22Rv1 (cell line): ENCODE data around the gene TEX12.
A peak's percentile ranks its signal among the peaks of the same experiment; 100 is the strongest.

Source experiments
- H3K27ac ChIP-seq: fragments of 450-650 bp; 2 replicates; pipeline ENCODE4 v1.5.1; 2017
- CTCF ChIP-seq: fragments of 450-650 bp; IDR thresholded peaks from 2 replicates; pipeline ENCODE4 v1.5.1; 2017; ENCODE audit warnings: mild to moderate bottlenecking
- ZFX ChIP-seq: fragments of 450-650 bp; IDR thresholded peaks from 2 replicates; pipeline ENCODE4 v1.6.1; 2017; ENCODE audit warnings: antibody characterized with exemption, borderline replicate concordance

Gene TEX12

GRCh38 chr11:112165049-112165448, 2.1 kb upstream of the TEX12 start:
- TF ChIP-seq CTCF (no peak), ZFX (no peak)
- no peak overlapping the region for H3K27ac ChIP-seq

GRCh38 chr11:112166562-112166961, 610 bp upstream of the TEX12 start:
- no peak for TF ChIP-seq ZFX
- no peak for TF ChIP-seq CTCF
- no peak overlapping the region for H3K27ac ChIP-seq

- TF ChIP-seq ZFX (no peak), CTCF (no peak)
- no peak overlapping the region for H3K27ac ChIP-seq
Observed at GRCh38 chr11:112172362-112172994, 5.3 kb downstream of the TEX12 start.

GRCh38 chr11:112173152-112173551, 6.0 kb downstream of the TEX12 start:
- TF ChIP-seq CTCF (no peak), ZFX (no peak)
- no peak overlapping the region for H3K27ac ChIP-seq

- TF ChIP-seq ZFX, result no peak
- TF ChIP-seq CTCF, result peak; percentile 97
- H3K27ac ChIP-seq, result no peak within 1 kb of the TSS
Observed at GRCh38 chr11:112174789-112175598, 7.8 kb downstream of the TEX12 start, which contains the start of gene BCO2. Gene BCO2, plus strand, starts transcription at chr11:112175512. Its CDS starts 90 bp downstream, at chr11:112175602.

GRCh38 chr11:112175599-112175952, 8.4 kb downstream of the TEX12 start:
- no peak for TF ChIP-seq ZFX
- TF ChIP-seq CTCF, result no peak
- no peak overlapping the region for H3K27ac ChIP-seq

GRCh38 chr11:112176077-112176476, 8.9 kb downstream of the TEX12 start:
- H3K27ac ChIP-seq, result no peak overlapping the region
- TF ChIP-seq CTCF (no peak), ZFX (no peak)
